Measurements from ENCODE around the gene PCDHAC1.

GRCh38 chr5:140934964-140935606 lies 9.0 kb downstream of the PCDHAC1 start:
- TF ChIP-seq CTCF (IDR thresholded peaks at IDR 0.05; ENCODE audit: insufficient read depth, low read depth, low read length), result no peak
- TF ChIP-seq EZH2 (IDR thresholded peaks at IDR 0.05; ENCODE audit: insufficient read depth, low read length), result no peak
